GM18861 (cell line): Measurements from ENCODE around the gene DENND4A.

ENCODE experiments used
- ATAC-seq: cut with Tn5 transposase; IDR thresholded peaks from one replicate; pipeline ENCODE4 v1.9.1; 2021; ENCODE audit not compliant: unreplicated experiment

DENND4A gene

DNA sequence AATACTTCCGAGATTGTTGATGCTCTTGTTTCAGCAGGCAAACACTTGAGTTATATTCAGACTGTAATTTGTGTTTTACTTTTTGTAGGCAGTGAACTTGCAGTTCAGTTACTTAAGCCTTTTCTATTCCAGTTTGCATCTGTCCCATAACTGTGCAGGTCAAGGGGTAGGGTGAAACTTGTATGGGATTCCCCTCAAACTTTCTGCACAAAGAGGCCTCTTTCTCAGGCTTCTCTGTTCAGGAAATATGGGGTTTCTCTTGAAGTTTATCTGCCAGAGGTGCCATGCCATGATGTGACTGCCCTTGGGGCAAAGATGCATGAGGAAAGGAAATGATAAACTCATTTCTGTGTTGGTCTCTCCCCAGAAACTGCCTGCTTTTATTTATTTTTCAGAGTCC is 103.6 kb downstream of the DENND4A start:
- ATAC-seq = no peak

DNA sequence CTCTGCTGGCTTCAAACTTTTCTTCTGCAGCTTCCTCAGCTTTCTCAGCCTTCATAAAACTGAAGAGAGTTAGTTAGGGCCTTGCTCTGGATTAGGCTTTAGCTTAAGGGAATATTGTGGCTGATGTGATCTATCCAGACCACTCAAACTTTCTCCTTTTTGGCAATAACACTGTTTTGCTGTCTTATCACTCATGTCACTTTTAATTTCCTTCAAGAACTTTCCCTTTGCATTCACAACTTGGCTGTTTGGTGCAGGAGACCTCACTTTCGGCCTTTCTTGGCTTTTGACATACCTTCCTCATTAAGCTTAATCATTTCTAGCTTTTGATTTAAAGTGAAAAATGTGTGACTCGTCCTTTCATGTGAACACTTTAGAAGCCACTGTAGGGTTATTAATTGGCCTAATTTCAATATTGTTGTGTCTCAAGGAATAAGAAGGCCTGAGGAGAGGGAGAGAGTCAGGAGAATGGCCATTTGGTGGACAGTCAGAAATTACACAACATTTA is 109.6 kb downstream of the DENND4A start:
- no peak for ATAC-seq

DNA sequence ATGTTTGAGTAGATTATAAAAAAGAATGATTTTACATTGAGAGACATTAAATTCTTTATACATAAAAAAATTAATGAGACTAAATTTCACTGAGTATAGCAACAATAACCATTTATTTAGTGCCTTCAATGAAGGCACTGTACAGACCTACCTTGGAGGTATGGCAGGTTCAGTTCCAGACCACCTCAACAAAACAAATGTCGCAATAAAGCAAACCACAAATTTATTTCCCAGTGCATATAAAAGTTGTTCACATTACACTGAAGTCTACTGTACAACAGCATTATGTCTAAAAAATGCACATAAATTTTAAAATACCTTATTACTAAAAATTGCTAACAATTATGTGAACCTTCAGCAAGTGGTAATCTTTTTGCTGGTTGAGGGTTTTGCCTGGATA is 111.5 kb downstream of the DENND4A start:
- ATAC-seq = no peak

DNA sequence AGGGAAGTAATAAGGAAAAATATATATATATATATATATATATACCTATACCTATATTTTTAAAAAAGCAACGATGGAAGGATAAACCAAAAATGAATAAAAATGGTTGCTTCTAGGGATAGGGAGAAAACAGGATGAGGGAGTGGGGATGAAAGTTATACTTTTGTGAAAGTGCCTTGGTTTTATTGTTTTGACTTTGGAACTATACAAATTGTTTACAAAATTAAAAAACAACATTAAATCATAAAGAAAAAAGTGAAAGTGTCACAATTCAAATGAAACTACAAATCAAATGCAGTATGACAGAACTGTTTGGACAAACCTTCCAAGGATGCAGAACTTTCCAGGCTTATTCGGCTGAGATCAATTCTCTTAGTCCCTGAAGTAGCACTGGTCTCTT is 116.0 kb downstream of the DENND4A start:
- no peak for ATAC-seq

DNA sequence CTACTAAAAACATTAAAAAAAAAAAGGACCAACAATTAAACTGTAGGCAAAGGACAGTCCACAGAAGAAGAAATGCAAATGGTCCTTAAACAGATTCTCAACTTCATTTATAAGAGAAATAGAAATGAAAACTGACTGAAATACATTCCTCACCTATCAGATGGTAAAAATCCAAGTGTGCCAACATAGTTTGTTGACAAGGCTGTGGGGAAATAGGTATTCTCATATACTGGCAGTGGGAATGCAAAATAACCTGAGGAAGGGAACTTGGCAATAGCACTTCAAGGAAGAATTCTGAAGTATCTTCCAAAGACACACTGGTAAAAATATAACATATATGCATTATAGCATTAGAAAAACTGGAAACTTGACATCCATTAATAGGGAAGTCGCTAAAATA is 116.5 kb downstream of the DENND4A start:
- no peak for ATAC-seq

DNA sequence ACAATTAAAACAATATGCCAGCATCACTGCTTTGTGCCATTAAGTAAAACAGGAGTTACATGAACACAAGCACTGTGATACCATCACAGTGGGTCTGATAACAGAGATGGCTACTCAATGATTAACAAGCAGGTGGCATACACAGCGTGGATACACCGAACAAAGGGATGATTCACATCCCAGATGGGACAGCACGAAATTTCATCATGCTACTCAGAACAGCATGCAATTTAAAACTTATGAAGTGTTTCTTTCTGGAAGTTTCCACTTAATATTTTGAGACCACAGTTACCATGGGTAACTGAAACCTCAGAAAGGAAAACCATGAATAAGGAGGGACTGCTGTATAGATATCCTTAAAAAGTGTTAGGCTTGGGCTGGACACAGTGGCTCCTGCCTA is 125.8 kb downstream of the DENND4A start:
- ATAC-seq = no peak

DNA sequence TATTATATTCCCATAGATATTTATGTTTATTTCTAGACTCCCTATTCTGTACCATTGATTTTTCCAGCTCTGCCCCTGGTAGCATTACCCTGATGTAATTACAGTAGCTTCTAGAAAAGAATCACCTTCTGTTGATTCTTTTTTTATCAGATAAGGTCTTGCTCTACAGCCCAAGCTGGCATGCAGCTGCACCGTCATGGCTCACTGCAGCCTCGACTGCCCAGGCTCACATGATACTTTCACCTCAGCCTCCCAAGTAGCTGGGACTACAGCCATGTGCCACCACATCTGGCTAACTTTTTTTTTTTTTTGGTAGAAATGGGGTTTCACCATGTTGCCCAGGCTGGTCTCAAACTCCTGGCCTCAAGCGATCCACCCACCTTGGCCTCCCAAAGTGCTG is 128.6 kb downstream of the DENND4A start:
- ATAC-seq = no peak

DNA sequence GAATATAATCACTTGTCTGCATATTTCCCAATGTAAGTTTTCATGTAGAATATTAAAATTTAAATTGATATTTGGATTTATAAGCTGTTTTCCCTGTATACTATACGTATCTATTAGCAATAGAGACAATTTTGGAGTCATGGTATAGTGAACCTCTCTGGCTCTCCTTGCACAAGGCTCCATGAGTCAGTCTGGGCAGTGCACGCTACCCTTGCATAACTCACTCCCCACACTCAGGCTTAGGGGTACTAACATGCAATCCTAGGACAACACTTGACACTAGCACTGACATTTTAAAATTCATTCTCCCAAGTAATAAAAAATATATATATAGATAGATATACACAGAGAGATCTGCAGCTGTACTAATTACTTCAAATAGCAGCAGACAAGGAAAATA is 131.2 kb downstream of the DENND4A start:
- no peak for ATAC-seq

DNA sequence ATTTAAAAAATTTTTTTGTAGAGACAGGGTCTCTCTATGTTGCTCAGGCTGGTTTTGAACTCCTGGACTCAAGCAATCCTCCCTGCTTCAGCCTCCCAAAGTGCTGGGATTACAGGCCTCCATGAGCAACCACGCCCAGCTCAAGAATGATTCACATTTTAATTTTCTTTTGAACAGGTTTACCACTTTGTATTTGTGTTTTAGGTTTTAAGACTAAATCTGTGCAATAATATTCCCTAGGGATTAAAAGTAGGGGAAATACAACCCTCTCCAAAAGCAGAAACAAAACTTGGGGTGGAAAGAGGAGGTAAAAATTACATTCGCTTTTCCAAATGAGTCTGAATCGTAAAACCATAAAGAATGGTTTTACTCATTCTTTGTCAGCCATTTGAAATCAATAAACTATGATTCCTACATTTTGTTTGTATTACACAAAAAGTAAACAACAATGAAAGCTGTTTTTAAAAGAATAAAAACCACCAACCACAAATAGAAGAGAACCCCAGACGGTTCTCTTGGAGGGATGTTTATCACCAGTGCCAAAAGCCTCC is 132.5 kb downstream of the DENND4A start:
- no peak for ATAC-seq

DNA sequence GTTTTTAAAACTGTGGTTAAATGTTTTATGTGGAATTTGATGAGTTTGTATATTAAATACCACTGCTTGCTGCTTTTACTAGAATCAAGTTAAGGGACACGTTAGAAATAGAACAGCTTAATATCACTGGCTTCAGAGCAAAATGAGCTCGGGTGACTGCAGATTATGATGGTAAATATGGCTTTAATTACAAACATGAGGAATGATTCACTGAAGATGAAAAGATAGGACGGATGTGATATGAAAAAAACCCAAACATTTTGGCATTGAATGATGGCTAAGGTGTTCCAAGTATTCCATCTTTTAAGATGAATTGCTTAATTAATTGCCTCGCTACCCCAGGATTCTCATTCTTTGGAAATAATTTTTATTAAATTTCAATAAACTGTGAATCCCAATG is 136.6 kb downstream of the DENND4A start:
- ATAC-seq = no peak

DNA sequence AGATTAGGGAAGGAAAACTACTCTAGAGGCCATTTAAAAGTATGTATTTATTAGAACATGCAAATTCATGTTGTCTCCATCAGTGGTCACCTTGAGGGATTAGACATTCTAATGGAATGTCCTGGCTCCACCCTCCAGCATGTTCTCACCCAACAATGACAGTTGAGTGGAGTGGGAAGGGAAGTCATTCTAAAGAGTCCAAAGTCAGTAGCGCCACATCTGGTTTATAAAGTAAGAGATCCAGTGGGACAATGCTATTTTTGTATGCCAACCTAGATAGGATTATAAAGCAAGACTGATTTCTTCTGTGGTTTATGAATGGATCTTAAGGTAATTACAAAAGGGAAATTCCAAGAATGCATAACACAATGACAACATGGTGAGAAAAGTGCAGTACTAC is 137.1 kb downstream of the DENND4A start:
- no peak for ATAC-seq

DNA sequence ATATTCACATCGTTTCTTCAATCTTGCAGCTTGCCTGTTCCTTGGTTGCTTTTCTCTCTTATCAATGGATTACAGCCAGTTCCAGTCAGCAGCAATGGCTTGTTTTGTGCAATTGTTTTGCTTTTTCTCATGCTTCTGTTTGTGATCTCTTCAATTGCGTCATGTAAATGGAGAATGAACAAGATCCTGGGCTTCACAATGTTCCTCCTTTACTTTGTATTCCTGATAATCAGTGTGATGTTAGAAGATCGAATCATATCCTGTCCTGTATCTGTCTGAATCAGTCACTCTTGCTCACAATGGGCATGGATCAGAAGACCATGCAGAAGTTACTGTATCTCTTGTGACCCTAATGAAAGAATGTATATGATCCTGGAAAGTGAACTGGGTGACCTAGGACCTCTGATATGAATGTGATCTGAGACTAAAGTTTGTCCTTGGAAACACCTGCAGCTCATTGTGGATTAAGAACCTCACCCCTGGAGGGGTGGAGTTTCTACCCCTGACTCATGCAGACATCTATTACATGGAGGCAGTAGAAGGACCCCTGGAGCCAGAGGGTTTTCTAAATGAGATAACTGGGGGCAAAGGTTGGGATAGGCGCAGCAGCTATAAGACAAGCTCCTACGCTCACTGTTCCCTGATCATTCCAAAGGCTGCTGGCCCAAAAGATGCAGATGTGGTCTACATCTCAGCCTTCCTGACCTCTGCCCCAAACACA is 138.1 kb downstream of the DENND4A start:
- ATAC-seq = no peak

DNA sequence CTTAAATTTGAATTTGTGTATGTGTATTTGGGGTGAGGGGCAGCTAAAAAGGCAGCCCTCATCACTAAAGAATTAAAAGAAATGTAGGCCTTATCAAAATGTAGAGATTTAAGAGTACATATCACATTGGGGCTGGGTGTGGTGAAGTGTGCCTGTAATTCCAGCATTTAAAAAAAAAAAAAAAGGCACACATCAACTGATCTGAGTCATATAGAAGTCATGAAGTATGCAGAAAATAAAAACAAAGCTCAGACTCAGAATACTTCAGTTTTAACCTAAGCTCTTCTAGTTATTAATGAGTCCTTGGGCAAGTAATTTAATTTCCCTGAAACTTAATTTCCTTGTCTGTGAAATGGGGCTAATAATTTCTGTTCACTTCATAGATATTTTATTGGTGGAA is 138.8 kb downstream of the DENND4A start:
- ATAC-seq = no peak

DNA sequence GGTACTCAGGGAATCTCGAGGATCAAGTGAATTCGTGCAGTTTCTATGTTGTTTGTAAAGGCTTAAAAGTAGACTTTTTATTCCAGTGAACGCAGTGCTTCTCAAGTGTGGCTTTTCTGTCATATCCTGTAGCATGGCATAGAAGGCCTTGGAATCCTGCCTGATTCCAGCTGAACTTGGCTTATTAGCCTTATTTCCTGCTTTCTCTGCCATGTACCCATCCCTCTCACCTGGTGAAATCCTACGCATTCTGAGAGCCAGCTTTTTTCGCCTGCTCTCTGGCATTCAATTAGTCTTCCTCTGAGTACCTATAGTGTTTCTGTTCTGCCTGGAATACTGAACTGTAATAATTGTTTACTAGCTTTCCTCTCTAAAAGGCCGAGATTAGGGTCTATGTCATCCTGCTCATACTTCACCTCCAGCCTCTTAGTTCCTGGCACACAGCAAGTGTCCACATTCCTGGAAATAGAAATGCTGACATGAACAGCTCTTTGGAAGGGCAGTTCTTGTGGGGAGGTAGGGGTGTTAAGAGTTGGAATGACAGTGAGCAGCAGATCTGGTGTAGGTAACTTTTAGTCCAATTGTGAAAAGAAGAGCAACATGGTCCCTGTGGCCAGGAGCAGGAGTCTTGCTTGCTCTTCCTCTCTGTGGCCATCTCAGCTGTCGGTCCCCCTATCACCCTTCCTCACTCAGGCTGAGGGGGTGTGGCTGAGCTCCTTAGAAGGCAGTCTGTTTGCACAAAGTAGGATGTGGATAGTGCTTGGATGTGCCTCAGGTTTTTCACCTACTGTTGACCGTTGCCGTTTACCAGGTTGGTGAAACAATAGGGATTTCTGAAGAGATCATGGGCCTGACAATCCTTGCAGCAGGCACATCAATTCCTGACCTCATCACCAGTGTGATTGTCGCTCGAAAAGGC is 140.0 kb downstream of the DENND4A start:
- ATAC-seq = no peak

DNA sequence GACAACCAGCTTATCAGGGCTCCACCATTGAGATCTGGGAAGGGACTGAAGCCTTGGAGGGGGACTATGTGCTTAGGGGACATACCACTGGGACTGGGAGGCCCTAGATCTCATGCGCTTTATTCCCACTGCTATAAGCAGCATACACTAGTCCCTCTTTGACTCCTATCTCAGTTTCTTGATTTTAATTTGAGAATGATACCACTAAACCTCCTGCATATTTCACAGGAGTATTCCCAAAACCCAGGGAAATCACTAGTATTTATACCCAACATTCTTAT is 141.1 kb downstream of the DENND4A start:
- ATAC-seq = no peak

DNA sequence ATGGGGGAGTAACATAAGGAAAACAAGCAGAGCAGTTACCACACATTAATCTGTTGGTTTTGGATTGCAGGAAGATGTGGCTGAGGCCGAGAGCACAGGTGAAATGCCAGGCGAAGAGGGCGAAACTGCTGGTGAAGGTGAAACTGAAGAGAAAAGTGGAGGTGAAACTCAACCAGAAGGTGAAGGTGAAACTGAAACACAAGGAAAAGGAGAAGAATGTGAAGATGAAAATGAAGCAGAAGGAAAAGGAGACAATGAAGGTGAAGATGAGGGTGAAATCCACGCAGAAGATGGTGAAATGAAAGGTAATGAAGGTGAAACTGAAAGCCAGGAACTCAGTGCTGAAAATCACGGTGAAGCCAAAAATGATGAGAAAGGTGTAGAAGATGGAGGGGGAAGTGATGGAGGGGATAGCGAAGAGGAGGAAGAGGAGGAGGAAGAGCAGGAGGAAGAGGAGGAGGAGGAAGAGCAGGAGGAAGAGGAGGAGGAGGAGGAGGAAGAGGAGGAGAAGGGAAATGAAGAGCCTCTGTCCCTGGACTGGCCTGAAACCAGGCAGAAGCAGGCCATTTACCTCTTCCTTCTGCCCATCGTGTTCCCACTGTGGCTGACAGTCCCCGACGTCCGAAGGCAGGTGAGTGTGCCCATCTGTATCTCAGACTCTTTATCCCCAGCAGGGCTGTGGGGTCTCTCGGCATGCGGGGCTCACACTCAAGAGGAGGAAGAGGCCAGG is 141.6 kb downstream of the DENND4A start:
- no peak for ATAC-seq

DNA sequence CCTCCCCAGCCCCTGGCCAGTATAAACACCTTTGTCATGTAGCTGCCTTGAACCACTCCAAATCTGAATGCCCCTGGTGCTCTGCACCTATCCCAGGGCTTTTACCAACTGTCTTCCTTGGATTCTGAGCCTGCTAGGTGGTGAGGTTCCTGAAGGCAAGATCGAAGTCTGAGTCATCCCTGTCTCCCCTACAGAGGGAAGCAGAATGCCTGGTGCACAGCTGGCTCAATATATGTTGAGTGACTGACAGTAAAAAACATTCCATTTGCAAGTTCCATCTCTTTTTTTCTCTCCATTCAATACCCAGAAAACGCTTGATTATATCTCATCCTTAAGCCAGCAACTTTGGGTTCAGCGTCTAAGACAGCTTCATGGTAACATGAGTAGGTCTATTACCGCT is 145.6 kb downstream of the DENND4A start:
- no peak for ATAC-seq

DNA sequence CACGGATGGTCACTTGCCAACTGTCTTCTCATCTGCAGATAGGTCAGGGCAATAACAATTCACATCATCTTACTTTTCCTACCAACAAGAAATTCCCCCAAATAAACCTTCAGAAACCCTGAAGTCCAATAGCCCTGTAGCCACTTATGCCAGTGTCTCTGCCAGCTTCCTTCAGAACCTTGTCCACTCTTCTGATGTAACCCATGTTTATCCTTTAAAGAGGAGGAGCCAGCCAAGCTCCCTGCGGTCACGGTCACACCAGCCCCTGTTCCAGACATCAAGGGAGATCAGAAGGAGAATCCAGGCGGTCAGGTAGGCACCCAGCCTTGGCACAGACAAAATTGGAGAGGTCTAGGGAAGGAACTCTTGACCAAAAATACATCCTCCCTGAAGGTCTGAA is 146.7 kb downstream of the DENND4A start:
- no peak for ATAC-seq

DNA sequence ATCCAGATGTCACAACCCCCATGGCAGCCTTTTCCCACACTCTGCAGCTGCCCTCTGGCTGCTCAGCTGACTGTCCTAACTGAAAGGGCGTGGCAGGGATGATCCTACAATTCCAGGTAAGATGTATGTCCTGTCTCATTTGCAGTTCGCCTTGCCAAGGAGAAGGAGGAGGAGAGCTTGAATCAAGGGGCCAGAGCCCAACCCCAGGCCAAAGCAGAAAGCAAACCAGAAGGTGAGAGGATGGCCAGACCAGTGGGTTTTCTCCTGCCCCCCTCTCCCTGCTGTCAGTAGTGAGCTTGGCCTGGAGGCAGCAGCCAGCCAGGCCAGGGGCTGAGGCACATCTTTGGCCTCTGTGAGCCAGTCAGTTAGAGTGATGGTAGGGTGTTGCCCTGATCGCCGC is 147.8 kb downstream of the DENND4A start:
- no peak for ATAC-seq

DNA sequence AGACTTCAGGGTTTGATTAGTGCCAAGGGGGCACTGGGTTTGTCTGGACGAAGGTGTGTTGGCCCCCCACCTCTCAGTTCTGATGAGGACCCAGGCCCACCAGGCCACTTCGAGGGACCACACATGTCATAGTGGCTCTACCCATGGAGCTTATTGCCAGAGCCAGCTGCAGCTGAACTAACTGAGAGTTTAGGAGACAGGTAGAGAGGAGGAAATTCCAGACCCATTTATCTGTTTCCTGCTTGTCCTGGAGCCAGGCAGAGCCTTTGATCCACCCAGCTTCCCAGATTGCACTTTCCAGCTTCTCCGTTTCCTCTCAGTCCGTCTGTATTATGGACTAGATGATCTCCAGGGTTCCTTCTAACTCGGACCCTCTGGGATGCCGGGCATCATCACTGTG is 149.5 kb downstream of the DENND4A start:
- ATAC-seq = no peak

DNA sequence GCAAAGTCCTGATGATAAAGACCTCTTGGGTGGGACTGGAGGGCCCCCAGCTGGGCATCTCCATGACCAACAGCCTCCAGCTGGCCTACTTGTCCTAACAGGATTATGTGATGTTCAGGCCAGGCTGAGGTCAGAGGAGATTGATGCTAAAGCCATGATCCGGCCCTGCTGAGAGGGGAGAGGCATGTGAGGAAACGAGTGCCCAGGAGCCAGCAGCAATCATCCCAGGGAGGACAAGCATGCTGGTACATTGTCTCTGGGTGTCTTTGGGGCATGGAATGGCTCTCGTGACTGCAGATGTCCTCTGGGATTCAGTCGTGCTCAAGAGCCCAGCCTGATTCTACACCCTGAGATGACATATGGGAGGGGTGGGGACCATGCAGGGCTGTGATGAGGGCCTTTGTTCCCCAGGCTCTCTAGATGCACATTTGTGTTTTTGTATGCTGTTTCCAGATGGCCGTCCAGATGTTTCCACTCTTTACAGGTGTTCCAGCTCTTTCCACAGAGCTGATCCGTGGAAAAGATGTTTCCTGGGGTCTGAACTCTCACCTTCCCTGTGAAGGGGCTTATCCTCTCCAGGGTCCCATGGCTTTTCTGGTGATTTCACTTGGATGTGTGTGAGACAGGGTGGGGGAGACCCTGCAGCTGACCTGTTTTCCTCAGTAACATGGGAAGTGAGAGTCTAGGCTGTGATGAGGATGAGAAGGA is 150.2 kb downstream of the DENND4A start:
- ATAC-seq = no peak
